ENCODE results near the gene SH3RF3.
"Not testable (repeated sequence)": the region's sequence is repeated elsewhere in the genome, so short reads cannot be mapped to it uniquely, and the experiment has no call there.

The SH3RF3 gene

GRCh38 chr2:109159096-109159495, 30.1 kb downstream of the SH3RF3 start:
- DNase-seq (ENCODE audit: extremely low read depth, insufficient read length): no peak
- H3K27me3 ChIP-seq (replicated peaks; ENCODE audit: control insufficient read depth, insufficient read depth, low read length): no peaks in the 10 kb centered on the region; the same call in 1 of the 2 replicates
- TF ChIP-seq CTCF (IDR thresholded peaks at IDR 0.05; ENCODE audit: insufficient read depth, low read length, poor library complexity, severe bottlenecking): no peak
- H3K4me3 ChIP-seq (replicated peaks; ENCODE audit: low read depth, low read length): no peak overlapping the region
- no peaks in the 10 kb centered on the region for H3K36me3 ChIP-seq (ENCODE audit: control insufficient read depth, insufficient read depth, low read length)

GRCh38 chr2:109160714-109161440, 31.9 kb downstream of the SH3RF3 start:
- Histone ChIP-seq H3K27me3 (replicated peaks; ENCODE audit: control insufficient read depth, insufficient read depth, low read length) (no peaks in the 10 kb centered on the region; the same call in 1 of the 2 replicates), H3K36me3 (ENCODE audit: control insufficient read depth, insufficient read depth, low read length) (no peaks in the 10 kb centered on the region), H3K4me3 (replicated peaks; ENCODE audit: low read depth, low read length) (no peak overlapping the region)
- DNase-seq (ENCODE audit: extremely low read depth, insufficient read length): no peak
- no peak for TF ChIP-seq CTCF (IDR thresholded peaks at IDR 0.05; ENCODE audit: insufficient read depth, low read length, poor library complexity, severe bottlenecking)

- not testable (repeated sequence) for H3K36me3 ChIP-seq (ENCODE audit: control insufficient read depth, insufficient read depth, low read length); H3K27me3 ChIP-seq (replicated peaks; ENCODE audit: control insufficient read depth, insufficient read depth, low read length); H3K4me3 ChIP-seq (replicated peaks; ENCODE audit: low read depth, low read length); DNase-seq (ENCODE audit: extremely low read depth, insufficient read length)
Observed at GRCh38 chr2:109162367-109162766, 33.4 kb downstream of the SH3RF3 start.

- Histone ChIP-seq H3K4me3 (replicated peaks; ENCODE audit: low read depth, low read length) (no peak overlapping the region), H3K27me3 (replicated peaks; ENCODE audit: control insufficient read depth, insufficient read depth, low read length) (no peaks in the 10 kb centered on the region), H3K36me3 (ENCODE audit: control insufficient read depth, insufficient read depth, low read length) (no peaks in the 10 kb centered on the region)
- no peak for DNase-seq (ENCODE audit: extremely low read depth, insufficient read length)
- TF ChIP-seq CTCF (IDR thresholded peaks at IDR 0.05; ENCODE audit: insufficient read depth, low read length, poor library complexity, severe bottlenecking): no peak
Observed at GRCh38 chr2:109162999-109163398, 34.0 kb downstream of the SH3RF3 start.

GRCh38 chr2:109164311-109164710, 35.3 kb downstream of the SH3RF3 start:
- Histone ChIP-seq H3K27me3 (replicated peaks; ENCODE audit: control insufficient read depth, insufficient read depth, low read length) (no peaks in the 10 kb centered on the region), H3K36me3 (ENCODE audit: control insufficient read depth, insufficient read depth, low read length) (no peaks in the 10 kb centered on the region), H3K4me3 (replicated peaks; ENCODE audit: low read depth, low read length) (no peak overlapping the region)
- TF ChIP-seq CTCF (IDR thresholded peaks at IDR 0.05; ENCODE audit: insufficient read depth, low read length, poor library complexity, severe bottlenecking): no peak
- no peak for DNase-seq (ENCODE audit: extremely low read depth, insufficient read length)

- no peak for TF ChIP-seq CTCF (IDR thresholded peaks at IDR 0.05; ENCODE audit: insufficient read depth, low read length, poor library complexity, severe bottlenecking)
- no peak for DNase-seq (ENCODE audit: extremely low read depth, insufficient read length)
- no peak overlapping the region for H3K4me3 ChIP-seq (replicated peaks; ENCODE audit: low read depth, low read length)
- no peaks in the 10 kb centered on the region for H3K36me3 ChIP-seq (ENCODE audit: control insufficient read depth, insufficient read depth, low read length)
- no peaks in the 10 kb centered on the region for H3K27me3 ChIP-seq (replicated peaks; ENCODE audit: control insufficient read depth, insufficient read depth, low read length)
Observed at GRCh38 chr2:109164739-109165221, 35.8 kb downstream of the SH3RF3 start.
